Duodenal mucosa (tissue), 2 donors: ENCODE data around the gene CDC42SE2.

ENCODE experiments used
- H3K27ac ChIP-seq: one replicate; pipeline ENCODE4 v1.7.0; 2013; ENCODE audit warnings: low read depth, low read length
- H3K27me3 ChIP-seq, 2 donors: one replicate each; pipeline ENCODE4 v1.7.0; 2013; ENCODE audit warnings: low read length in 2 of 2, control low read depth in 1 of 2; ENCODE audit not compliant: insufficient read depth in 2 of 2, control insufficient read depth in 1 of 2
- H3K36me3 ChIP-seq, 2 donors: one replicate each; pipeline ENCODE4 v1.7.0; 2013; ENCODE audit warnings: low read length in 2 of 2, control low read depth in 1 of 2; ENCODE audit not compliant: insufficient read depth in 2 of 2, control insufficient read depth in 1 of 2
- H3K4me1 ChIP-seq, 2 donors: one replicate each; pipeline ENCODE4 v1.7.0; 2013; ENCODE audit warnings: low read length in 2 of 2, control low read depth in 1 of 2; ENCODE audit not compliant: insufficient read depth in 2 of 2, control insufficient read depth in 1 of 2
- H3K4me3 ChIP-seq, 2 donors: one replicate each; pipeline ENCODE4 v1.7.0; 2013; ENCODE audit warnings: low read length in 2 of 2, low read depth in 1 of 2
- H3K9ac ChIP-seq, 2 donors: one replicate each; pipeline ENCODE4 v1.7.0; 2013; ENCODE audit warnings: low read length in 2 of 2, low read depth in 1 of 2
- H3K9me3 ChIP-seq, 2 donors: one replicate each; pipeline ENCODE4 v1.7.0; 2013; ENCODE audit warnings: low read length in 2 of 2, control low read depth in 1 of 2; ENCODE audit not compliant: control insufficient read depth in 1 of 2

Gene CDC42SE2

GRCh38 chr5:131381021-131381420, 117.2 kb downstream of the CDC42SE2 start:
- no peak overlapping the region for H3K4me3 ChIP-seq
- no peaks in the 10 kb centered on the region for H3K9me3 ChIP-seq
- H3K27ac ChIP-seq = peak overlapping the region; percentile 47
- H3K4me1 ChIP-seq = peaks cover 28 to 37% of the 10 kb centered on the region in 2 donors
- H3K9ac ChIP-seq = no peak overlapping the region
- no peaks in the 10 kb centered on the region for H3K27me3 ChIP-seq
- H3K36me3 ChIP-seq = peaks cover 2 to 5% of the 10 kb centered on the region in 2 donors

GRCh38 chr5:131381777-131382176, 117.9 kb downstream of the CDC42SE2 start:
- Histone ChIP-seq H3K4me3 (no peak overlapping the region), H3K27me3 (no peaks in the 10 kb centered on the region), H3K36me3 (peaks cover 5 to 12% of the 10 kb centered on the region in 2 donors), H3K9ac (no peak overlapping the region), H3K4me1 (peaks cover 28 to 37% of the 10 kb centered on the region in 2 donors), H3K27ac (peak overlapping the region; percentile 28), H3K9me3 (no peaks in the 10 kb centered on the region)

- no peaks in the 10 kb centered on the region for H3K9me3 ChIP-seq
- no peaks in the 10 kb centered on the region for H3K27me3 ChIP-seq
- no peak overlapping the region for H3K9ac ChIP-seq
- peak overlapping the region in 1 of 2 donors; percentile 1 for H3K4me3 ChIP-seq
- peaks cover 28 to 32% of the 10 kb centered on the region in 2 donors for H3K4me1 ChIP-seq
- H3K27ac ChIP-seq = no peak overlapping the region
- peaks cover 7 to 16% of the 10 kb centered on the region in 2 donors for H3K36me3 ChIP-seq
Measured at GRCh38 chr5:131382407-131383395, 118.8 kb downstream of the CDC42SE2 start.

GRCh38 chr5:131384173-131384572, 120.3 kb downstream of the CDC42SE2 start:
- no peak overlapping the region for H3K9ac ChIP-seq
- H3K4me1 ChIP-seq = peaks cover 21 to 22% of the 10 kb centered on the region in 2 donors
- no peaks in the 10 kb centered on the region for H3K9me3 ChIP-seq
- H3K27ac ChIP-seq = no peak overlapping the region
- H3K4me3 ChIP-seq = no peak overlapping the region
- no peaks in the 10 kb centered on the region for H3K27me3 ChIP-seq
- H3K36me3 ChIP-seq = peaks cover 8 to 21% of the 10 kb centered on the region in 2 donors

- Histone ChIP-seq H3K36me3 (peaks cover 8 to 26% of the 10 kb centered on the region in 2 donors), H3K4me1 (peaks cover 20 to 21% of the 10 kb centered on the region in 2 donors), H3K27ac (no peak overlapping the region), H3K27me3 (no peaks in the 10 kb centered on the region), H3K4me3 (no peak overlapping the region), H3K9ac (no peak overlapping the region), H3K9me3 (no peaks in the 10 kb centered on the region)
Measured at GRCh38 chr5:131384616-131385214, 120.9 kb downstream of the CDC42SE2 start.

- H3K36me3 ChIP-seq = peaks cover 8 to 29% of the 10 kb centered on the region in 2 donors
- no peak overlapping the region for H3K9ac ChIP-seq
- no peaks in the 10 kb centered on the region for H3K9me3 ChIP-seq
- H3K27ac ChIP-seq = no peak overlapping the region
- H3K4me1 ChIP-seq = peaks cover 11 to 15% of the 10 kb centered on the region in 2 donors
- no peak overlapping the region for H3K4me3 ChIP-seq
- H3K27me3 ChIP-seq = no peaks in the 10 kb centered on the region
Measured at GRCh38 chr5:131386124-131386523, 122.3 kb downstream of the CDC42SE2 start.

- peaks cover 5 to 10% of the 10 kb centered on the region in 2 donors for H3K4me1 ChIP-seq
- H3K27ac ChIP-seq = no peak overlapping the region
- no peak overlapping the region for H3K4me3 ChIP-seq
- no peak overlapping the region for H3K9ac ChIP-seq
- no peaks in the 10 kb centered on the region for H3K9me3 ChIP-seq
- H3K27me3 ChIP-seq = no peaks in the 10 kb centered on the region
- H3K36me3 ChIP-seq = peaks cover 8 to 30% of the 10 kb centered on the region in 2 donors
Measured at GRCh38 chr5:131386779-131387178, 122.9 kb downstream of the CDC42SE2 start.

GRCh38 chr5:131387255-131387654, 123.4 kb downstream of the CDC42SE2 start:
- Histone ChIP-seq H3K27me3 (no peaks in the 10 kb centered on the region), H3K4me3 (no peak overlapping the region), H3K4me1 (peaks cover under 1 to 5% of the 10 kb centered on the region in 2 donors), H3K9me3 (no peaks in the 10 kb centered on the region), H3K9ac (no peak overlapping the region), H3K27ac (no peak overlapping the region), H3K36me3 (peaks cover 8 to 34% of the 10 kb centered on the region in 2 donors)

GRCh38 chr5:131389096-131389868, 125.4 kb downstream of the CDC42SE2 start:
- H3K27ac ChIP-seq = no peak overlapping the region
- no peaks in the 10 kb centered on the region for H3K9me3 ChIP-seq
- H3K4me3 ChIP-seq = no peak overlapping the region
- no peaks in the 10 kb centered on the region for H3K27me3 ChIP-seq
- H3K36me3 ChIP-seq = peaks cover 16 to 50% of the 10 kb centered on the region in 2 donors
- H3K4me1 ChIP-seq = peaks cover 0 to 10% of the 10 kb centered on the region in 2 donors
- no peak overlapping the region for H3K9ac ChIP-seq
